GM10847 (cell line): ENCODE measurements around the gene BMX.

ENCODE experiments used
- POLR2A ChIP-seq: IDR thresholded peaks from 2 replicates; pipeline ENCODE4 v1.6.1; 2011; ENCODE audit not compliant: insufficient read length; ENCODE audit errors: extremely low read depth

BMX gene

DNA sequence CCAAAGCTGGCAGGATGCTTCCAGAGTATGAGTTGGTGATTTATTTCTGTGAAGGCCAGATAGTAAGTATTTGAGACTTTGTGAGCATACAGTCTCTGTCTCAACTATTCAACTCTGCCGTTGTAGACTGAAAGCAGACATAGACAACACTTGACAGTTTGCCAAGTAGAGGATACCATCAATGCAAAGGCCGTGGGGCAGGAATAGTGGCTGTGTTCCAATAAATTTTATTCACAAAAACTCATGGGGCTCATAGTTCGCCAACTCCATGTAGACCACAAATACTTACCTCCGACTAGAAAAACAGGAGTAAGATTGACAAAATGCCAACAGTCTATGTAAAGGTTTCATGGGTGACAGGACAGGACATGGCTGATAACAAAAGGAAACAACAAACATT is 3.8 kb upstream of the BMX start:
- no peak for TF ChIP-seq POLR2A

DNA sequence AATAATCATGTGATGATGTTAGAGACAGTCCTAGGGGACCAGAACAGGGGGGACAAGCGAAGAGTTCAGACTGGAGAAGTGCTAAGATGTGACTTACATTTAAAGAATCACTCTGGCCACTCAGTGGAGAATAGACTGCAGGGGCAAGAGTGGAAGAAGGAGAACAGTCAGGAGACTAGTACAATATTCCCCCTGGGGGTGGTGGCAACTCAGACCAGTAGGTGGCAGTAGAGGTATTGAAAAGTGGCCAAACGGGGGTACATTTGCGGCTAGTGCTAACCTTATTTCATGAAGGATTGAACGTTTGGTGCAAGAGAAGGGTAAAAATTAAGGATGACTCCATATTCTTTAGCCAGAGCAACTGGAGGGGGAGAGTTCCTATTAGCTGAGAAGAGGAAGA is 2.7 kb upstream of the BMX start:
- no peak for TF ChIP-seq POLR2A

DNA sequence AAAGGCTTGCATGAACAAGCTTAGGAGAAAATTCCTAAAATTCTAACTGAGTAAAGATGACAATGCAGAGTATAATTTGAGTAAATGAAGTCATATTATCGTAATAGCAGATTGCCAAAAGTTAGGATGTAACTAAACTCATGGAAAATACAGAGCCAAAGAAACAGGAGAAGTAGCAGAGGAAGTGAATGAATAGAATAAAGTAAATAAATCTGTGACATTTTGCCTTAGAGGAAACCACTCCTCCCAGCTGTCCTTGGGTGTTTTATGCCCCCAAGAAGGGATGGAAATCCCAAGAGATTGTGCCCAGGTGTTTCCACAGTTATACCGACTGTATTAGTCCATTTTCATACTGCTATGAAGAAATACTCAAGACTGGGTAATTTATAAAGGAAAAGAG is 1.9 kb upstream of the BMX start:
- no peak for TF ChIP-seq POLR2A

DNA sequence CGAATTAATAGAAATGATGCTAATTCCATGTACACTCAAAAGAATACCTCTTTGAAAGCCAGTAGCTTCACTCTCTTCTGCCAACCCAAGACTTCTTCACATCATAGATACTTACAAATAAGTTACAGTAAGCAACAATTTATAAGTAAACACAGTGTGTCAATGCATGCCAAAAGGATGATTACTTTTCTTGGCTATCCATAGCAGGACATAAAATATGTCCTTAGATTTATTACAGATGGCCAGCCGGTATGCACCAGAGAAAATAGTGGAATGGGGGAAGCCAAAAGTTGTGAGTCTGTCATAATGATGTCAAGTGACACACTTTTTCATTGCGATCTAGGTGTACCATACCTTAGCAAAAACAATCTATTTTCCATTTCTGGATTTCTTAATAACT is 631 bp upstream of the BMX start:
- TF ChIP-seq POLR2A: no peak

DNA sequence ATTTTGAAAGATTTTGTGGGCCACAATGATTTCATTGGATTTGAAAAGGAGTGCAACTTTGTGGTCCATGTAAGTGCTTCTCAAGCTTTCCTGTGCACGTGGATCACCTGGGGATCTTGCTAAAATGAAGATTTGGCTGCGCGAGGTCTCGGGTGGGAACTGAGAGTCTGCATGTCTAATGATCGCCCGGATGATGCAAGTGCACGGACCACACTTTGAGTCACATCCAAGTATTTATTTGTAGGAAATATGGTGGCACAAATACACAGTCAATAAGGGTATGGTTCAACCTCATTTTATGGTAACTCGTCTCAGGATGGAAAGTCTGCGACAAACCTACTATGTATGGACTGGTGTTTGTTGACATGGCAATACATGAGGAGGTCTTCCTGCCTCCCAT is 899 bp downstream of the BMX start:
- TF ChIP-seq POLR2A: no peak

DNA sequence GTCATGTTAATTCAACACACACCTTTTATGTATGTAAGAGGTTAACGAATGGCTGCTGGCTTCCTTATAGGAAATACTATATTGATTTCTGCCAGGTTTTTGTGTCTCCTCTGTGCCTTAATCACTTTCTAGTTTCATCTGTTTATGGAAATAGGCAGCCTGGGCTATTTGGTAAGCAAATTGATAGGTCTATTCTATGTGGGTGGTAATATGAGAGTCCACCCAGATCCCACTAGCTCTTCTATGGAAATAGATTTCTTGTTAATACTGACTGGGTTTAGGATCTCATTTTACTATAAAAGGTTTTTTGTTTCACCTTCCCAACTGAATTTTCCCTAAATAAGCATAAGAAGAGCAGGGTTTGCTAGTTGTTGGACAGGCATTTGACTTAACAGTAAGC is 4.1 kb downstream of the BMX start:
- no peak for TF ChIP-seq POLR2A

DNA sequence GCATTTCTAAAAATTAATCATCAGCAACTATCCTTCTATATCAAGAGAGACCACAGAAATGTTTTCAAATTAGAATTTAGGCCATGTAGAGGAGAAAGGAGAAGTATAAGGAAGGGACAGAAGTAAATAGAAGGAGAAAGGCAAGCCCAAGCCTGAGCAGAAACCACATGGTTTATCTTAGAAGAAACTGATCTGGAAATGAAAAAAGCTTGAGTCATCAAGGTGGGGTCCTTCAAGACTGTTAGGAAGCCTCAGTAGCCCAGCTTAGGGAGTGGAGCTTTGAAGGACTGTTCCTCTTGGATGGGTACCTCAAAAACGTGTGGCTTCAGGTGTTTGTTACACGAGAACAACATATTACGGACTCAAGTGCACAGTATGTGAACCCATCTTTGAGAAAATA is 4.5 kb downstream of the BMX start:
- no peak for TF ChIP-seq POLR2A

DNA sequence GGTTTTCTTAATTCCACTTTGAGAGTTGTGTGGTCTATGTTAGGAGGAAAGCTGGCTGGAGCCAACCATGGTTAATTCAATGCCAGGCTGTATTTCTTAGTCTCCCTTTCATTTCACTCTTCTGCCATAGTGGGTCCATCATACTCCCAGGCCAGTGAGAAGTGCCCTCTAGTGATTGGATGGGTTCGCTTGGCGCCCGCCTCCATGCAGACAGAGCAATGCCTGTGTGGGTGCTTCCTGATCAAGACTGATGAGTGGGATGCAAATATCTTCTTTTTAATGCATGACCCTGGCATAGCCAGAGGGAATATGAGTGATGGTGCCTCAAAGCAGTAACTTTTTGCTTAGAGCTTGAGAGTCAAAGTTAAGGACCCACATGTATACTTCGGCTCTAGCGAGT is 6.4 kb downstream of the BMX start:
- TF ChIP-seq POLR2A: no peak

DNA sequence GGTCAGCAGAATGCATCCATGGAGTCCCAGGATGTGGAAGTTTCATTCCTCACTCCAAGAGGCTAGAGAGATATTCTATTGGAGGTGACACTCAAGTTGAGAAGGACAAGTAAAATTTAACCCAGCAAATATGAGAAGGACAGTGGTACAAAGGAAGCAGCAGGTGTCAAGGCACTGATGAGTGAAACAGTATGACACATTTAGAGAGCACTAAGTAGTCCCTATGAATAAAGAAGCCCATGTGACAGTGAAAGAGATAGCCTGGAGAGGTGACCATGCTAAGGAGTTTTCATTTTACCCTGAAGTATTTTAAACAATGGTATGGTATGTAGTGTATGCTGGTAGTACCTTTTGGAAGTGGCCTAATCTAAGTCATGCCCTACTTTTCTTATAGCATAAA is 9.2 kb downstream of the BMX start:
- no peak for TF ChIP-seq POLR2A

DNA sequence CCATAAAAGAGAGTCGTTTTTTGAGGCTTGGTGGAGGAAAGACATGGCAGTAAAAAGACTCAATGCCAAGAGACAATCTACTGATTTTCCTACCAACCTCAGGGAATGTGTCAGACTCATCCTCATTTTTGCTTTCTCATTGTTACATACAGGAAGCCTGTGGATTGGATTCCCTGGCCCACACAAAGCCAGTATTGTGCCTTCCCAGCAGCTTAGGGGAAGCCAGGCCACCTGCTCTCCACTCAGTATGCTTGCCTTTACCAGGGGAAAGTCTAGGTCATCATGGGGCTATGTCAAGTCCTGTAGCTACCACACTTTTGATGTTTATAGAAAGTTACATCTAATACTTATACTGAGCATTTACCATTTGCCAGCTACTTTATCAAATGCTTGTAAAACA is 11.0 kb downstream of the BMX start:
- no peak for TF ChIP-seq POLR2A

DNA sequence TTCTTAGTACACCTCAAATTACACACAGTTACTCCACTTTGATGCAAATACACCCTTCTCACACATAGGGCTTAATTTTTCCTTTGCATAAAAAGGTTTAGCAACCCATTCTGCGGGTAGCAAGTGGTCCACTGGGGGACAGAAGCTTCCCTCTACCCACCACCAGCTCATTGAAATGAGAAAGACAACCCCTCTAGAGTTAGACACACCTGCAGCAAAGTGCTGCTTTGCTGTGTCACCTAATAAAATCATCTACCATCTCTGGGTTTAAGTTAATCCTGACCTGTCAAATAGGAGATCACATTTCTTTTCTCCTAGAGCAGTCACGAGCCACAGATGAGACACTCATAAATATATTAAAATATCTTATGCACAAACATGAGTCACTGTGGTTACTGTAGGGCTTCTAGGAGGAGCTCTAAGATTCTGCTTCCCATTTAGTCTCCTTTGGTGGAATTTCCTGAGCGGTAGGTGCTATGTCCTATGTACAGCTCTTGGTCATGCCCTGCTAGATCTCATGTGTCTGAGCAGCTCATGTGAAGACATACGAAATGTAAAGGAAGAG is 11.9 kb downstream of the BMX start:
- no peak for TF ChIP-seq POLR2A

DNA sequence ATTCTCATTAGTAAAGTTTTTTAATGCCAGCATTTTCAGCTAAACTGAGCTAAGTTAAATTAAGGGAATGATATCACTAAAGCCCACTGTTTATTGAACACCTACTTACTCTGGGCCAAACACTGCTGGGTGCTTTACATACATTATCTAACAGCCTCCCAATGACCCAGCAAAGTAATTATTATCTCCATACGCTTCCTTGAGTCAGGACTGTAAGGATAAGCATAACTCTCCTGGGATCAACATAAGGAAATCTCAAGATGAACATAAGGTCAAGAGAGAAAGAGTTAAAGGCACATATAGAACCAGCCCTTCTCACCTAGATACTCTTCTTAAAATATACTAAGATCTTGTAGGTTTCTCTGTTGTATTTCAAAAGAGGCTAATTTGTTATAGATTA is 13.7 kb downstream of the BMX start:
- TF ChIP-seq POLR2A: no peak

DNA sequence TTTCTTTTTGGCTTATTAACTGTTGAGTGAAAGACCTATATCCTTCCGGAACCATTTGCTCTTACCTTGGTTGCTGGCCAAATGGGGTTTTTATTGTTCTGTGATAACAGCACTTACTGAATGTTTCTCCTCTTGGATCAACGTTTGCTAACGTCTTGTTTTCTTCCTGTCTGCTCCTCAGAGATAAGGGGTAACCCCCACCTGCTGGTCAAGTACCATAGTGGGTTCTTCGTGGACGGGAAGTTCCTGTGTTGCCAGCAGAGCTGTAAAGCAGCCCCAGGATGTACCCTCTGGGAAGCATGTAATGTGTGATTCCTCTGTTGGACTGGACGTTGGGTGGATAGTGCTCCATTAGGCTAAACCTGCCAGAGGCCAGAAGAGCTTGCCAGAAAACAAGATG is 15.3 kb downstream of the BMX start:
- TF ChIP-seq POLR2A: no peak

DNA sequence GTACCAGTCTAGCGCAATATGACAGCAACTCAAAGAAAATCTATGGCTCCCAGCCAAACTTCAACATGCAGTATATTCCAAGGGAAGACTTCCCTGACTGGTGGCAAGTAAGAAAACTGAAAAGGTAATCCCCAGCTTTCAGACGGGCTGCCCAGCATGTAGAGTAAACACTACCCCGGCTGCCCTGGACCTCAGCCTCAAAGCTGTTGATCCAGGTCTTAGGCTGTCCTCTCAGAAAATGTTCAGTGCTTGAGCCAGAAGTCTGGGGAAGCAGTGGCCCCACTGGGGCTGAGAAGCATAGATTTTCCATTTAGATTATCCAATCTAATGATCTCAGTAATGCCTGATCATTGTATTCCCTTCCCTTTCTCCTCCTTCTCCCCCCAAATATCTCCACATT is 21.9 kb downstream of the BMX start:
- no peak for TF ChIP-seq POLR2A

DNA sequence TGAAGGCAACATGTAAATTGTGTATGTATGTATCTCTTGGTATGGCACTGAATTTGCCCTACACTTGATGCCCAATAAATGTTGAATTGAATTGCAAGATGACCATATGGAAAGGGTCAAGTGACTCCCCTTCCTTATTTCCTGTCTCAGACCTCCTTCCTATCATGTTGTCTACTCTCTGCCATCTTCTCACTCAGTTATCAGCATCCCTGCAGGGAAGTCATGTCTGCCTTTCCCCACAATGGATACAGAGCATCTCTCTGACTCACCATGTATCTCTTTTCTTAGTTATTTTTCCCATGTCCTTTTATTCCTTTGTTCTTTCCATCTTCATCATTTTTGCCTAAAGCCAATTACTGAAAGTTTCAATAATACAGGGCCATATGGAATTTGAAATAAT is 22.5 kb downstream of the BMX start:
- no peak for TF ChIP-seq POLR2A

DNA sequence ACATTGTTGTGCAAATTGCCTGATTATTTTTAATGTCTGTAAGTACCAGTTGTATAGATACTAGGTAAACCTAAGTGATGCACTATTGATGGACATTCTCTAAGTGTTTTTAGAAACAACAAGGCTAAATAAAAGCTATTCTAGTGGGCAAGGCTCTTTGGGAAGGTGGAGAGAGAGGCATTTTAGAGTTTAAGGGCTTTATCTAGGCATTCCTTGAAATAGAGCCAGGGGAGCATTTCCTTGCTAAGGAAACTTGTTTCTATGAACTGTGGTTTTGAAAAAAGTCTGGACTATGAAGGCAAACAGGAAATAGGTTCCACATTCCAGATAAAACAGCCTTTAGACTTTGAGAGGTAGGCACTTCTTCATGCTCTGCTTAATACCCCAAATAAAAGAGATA is 23.8 kb downstream of the BMX start:
- TF ChIP-seq POLR2A: no peak

DNA sequence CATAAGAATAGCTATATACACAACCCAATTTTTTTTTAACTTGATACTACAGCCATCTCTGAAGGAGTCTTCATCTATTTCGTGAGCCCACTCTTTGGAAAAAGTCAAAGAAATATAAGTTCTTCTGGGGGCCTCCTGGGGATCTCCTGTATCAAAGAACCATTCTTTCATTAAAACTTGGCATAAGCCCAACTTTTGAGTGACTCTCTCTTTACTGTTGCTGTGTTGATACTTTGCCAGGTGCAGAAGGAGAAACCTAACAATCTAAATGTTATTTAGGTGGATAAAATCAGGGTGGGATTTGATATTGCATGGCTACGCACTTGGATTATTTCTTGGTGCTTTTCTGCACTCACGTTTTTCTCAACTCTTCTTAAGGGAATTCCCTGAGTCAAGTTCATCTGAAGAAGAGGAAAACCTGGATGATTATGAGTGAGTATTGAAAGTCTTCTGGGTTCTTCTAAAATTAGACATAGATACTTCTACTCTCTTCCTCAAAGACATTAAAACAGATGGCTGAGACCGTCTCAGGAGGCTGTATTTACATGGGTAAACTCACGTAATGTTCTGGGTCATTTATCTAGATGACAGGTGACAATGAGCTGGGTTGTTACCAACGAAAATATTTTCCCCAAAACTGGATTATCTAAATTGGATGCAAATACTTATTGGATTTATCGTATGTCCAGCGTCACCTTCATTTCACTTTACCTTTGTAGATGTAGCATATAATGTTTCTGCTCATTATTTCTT is 25.2 kb downstream of the BMX start:
- no peak for TF ChIP-seq POLR2A
